Loucy (cell line): ENCODE results near the gene DLGAP1.

ENCODE experiments used
- H2AFZ ChIP-seq: fragments of 200-600 bp; sonication (generic); 2 replicates; pipeline ENCODE4 v1.6.0; 2016; ENCODE audit warnings: antibody characterized with exemption, mild to moderate bottlenecking, low read length, moderate library complexity
- H3F3A ChIP-seq: fragments of 200-600 bp; 2 replicates; pipeline ENCODE4 v1.6.0; 2016; ENCODE audit warnings: antibody characterized with exemption, low read depth, mild to moderate bottlenecking
- H3K27me3 ChIP-seq: fragments of 200-600 bp; sonication (generic); 2 replicates; pipeline ENCODE4 v1.6.1; 2014; ENCODE audit warnings: low read length, mild to moderate bottlenecking; ENCODE audit not compliant: insufficient read depth, poor library complexity, severe bottlenecking
- H3K36me3 ChIP-seq: fragments of 200-600 bp; sonication (generic); 2 replicates; pipeline ENCODE4 v1.6.1; 2016; ENCODE audit warnings: low read length; ENCODE audit not compliant: insufficient read depth
- H3K4me1 ChIP-seq: fragments of 200-600 bp; sonication (generic); 2 replicates; pipeline ENCODE4 v1.5.1; 2014; ENCODE audit warnings: low read length, mild to moderate bottlenecking; ENCODE audit not compliant: insufficient read depth, poor library complexity, severe bottlenecking
- H3K4me2 ChIP-seq: fragments of 200-600 bp; sonication (generic); 2 replicates; pipeline ENCODE4 v1.6.0; 2014; ENCODE audit warnings: antibody characterized with exemption, low read length, low read depth, mild to moderate bottlenecking; ENCODE audit not compliant: poor library complexity, severe bottlenecking
- H3K4me3 ChIP-seq: fragments of 200-600 bp; sonication (generic); 2 replicates; pipeline ENCODE4 v1.5.1; 2014; ENCODE audit warnings: low read length, mild to moderate bottlenecking, mixed read lengths; ENCODE audit not compliant: poor library complexity, severe bottlenecking
- H3K79me2 ChIP-seq: fragments of 200-600 bp; sonication (generic); 2 replicates; pipeline ENCODE4 v1.6.1; 2014; ENCODE audit warnings: low read length; ENCODE audit not compliant: insufficient read depth
- H3K9ac ChIP-seq: fragments of 200-600 bp; sonication (generic); 2 replicates; pipeline ENCODE4 v1.6.0; 2014; ENCODE audit warnings: mild to moderate bottlenecking, low read depth, low read length, moderate library complexity; ENCODE audit not compliant: poor library complexity, severe bottlenecking
- H3K9me2 ChIP-seq: fragments of 200-600 bp; sonication (generic); replicated peaks from 2 replicates; pipeline ENCODE4 v1.6.1; 2016; ENCODE audit warnings: low read depth, low read length, mixed read lengths
- H3K9me3 ChIP-seq: fragments of 200-600 bp; sonication (generic); 2 replicates; pipeline ENCODE4 v1.6.1; 2014; ENCODE audit warnings: mild to moderate bottlenecking, antibody characterized with exemption, low read length, low read depth; ENCODE audit not compliant: insufficient read depth
- H4K20me1 ChIP-seq: fragments of 200-600 bp; sonication (generic); 2 replicates; pipeline ENCODE4 v1.6.0; 2014; ENCODE audit warnings: antibody characterized with exemption, low read length, mild to moderate bottlenecking; ENCODE audit not compliant: insufficient read depth, poor library complexity, severe bottlenecking
- CTCF ChIP-seq: fragments of 200-600 bp; sonication (generic); conservative IDR thresholded peaks from 2 replicates; pipeline ENCODE4 v1.5.1; 2014; ENCODE audit warnings: mild to moderate bottlenecking, antibody characterized with exemption, low read length
- EZH2phosphoT487 ChIP-seq: fragments of 200-600 bp; IDR thresholded peaks from 2 replicates; pipeline ENCODE4 v1.6.1; 2018; ENCODE audit warnings: antibody characterized with exemption, mild to moderate bottlenecking, moderate library complexity, borderline replicate concordance

Gene DLGAP1

GRCh38 chr18:4357579-4357978 lies 97.5 kb downstream of the DLGAP1 start:
- no peak overlapping the region for H3K4me3 ChIP-seq
- H3K36me3 ChIP-seq = no peaks in the 10 kb centered on the region
- no peak overlapping the region for H3K9ac ChIP-seq
- no peak for TF ChIP-seq CTCF
- TF ChIP-seq EZH2phosphoT487 = no peak
- H3K27me3 ChIP-seq = no peaks in the 10 kb centered on the region
- H3K9me3 ChIP-seq = 0 out of 2 replicates have a peak, but pooled peaks cover 4% of the 10 kb centered on the region
- H3K79me2 ChIP-seq = no peaks in the 10 kb centered on the region
- H3F3A ChIP-seq = no peaks in the 10 kb centered on the region
- H2AFZ ChIP-seq = no peak overlapping the region
- no peaks in the 10 kb centered on the region for H4K20me1 ChIP-seq
- no peaks in the 10 kb centered on the region for H3K9me2 ChIP-seq
- H3K4me1 ChIP-seq = no peaks in the 10 kb centered on the region
- no peak overlapping the region for H3K4me2 ChIP-seq

GRCh38 chr18:4356929-4357328 lies 98.2 kb downstream of the DLGAP1 start:
- Histone ChIP-seq H3K4me3 (no peak overlapping the region), H3K4me1 (no peaks in the 10 kb centered on the region), H3K9me2 (no peaks in the 10 kb centered on the region), H3K79me2 (no peaks in the 10 kb centered on the region), H3F3A (no peaks in the 10 kb centered on the region), H3K9me3 (0 out of 2 replicates have a peak, but pooled peaks cover 4% of the 10 kb centered on the region), H3K4me2 (no peak overlapping the region), H3K27me3 (no peaks in the 10 kb centered on the region), H3K36me3 (no peaks in the 10 kb centered on the region), H4K20me1 (no peaks in the 10 kb centered on the region), H2AFZ (no peak overlapping the region), H3K9ac (no peak overlapping the region)
- TF ChIP-seq CTCF (no peak), EZH2phosphoT487 (no peak)

GRCh38 chr18:4353853-4354418 lies 101.2 kb downstream of the DLGAP1 start:
- no peaks in the 10 kb centered on the region for H4K20me1 ChIP-seq
- H3F3A ChIP-seq = no peaks in the 10 kb centered on the region
- H3K9me3 ChIP-seq = 0 out of 2 replicates have a peak, but pooled peaks cover 4% of the 10 kb centered on the region
- no peak overlapping the region for H3K4me3 ChIP-seq
- no peak overlapping the region for H2AFZ ChIP-seq
- no peak overlapping the region for H3K4me2 ChIP-seq
- no peaks in the 10 kb centered on the region for H3K4me1 ChIP-seq
- no peaks in the 10 kb centered on the region for H3K9me2 ChIP-seq
- no peaks in the 10 kb centered on the region for H3K36me3 ChIP-seq
- no peak for TF ChIP-seq CTCF
- no peak for TF ChIP-seq EZH2phosphoT487
- H3K27me3 ChIP-seq = no peaks in the 10 kb centered on the region
- no peak overlapping the region for H3K9ac ChIP-seq
- no peaks in the 10 kb centered on the region for H3K79me2 ChIP-seq
